NCI-H82 (cell line): Measurements from ENCODE around the gene GET3.

ENCODE experiments used
- DNase-seq: peaks from one replicate; lab custom pipeline; 2025; lab: John Stamatoyannopoulos, UW

GET3 gene

DNA sequence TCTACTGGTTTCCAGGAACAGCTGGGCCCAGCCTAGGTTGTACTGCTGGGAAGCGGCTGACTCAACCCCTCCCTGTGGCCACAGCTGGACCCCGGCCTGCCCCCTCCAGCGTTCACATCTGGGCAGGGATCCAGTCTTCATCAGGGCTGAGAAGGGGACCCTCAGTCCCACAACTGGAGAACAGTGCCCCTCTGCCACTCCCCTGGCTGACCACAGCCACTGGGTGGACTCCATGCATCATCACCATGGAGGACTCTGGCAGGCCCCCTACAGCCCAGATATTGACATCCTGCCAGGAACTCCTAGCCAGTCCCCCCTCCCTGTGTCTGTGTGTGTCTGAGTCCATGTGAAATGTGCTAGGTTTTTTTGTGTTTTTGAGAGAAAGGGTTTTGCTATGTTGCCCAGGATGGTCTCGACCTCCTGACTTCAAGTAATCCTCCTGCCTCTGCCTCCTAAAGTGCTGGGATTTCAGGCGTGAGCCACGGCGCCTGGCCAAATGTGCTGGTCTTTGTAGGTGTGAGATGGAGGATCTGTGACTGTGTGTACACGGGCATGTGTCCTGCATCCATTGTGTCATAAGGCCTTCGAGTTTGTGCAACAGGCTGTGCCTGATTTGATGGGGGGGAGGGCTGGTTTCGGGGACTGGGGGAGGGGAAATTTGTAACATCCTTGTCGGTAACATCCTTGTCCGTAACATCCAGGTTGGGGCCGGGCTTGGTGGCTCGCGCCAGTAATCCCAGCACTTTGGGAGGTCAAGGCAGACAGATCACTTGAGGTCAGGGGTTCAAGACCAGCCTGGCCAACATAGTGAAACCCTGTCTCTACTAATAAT lies 42.1 kb downstream of the GET3 start:
- DNase-seq: peak; percentile 63

DNA sequence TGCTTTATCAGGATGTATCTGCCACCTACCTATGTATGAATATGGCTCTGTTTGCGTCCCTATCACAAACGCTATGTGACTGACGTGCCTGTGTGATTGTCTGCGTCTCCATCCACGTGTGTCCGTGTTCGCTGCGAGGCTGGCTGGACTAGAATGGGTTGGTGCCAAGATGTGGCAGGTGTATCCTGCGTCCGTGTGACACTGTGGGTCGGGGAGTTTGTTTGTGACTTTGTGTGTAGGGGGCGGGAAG lies 44.8 kb downstream of the GET3 start:
- DNase-seq: no peak

DNA sequence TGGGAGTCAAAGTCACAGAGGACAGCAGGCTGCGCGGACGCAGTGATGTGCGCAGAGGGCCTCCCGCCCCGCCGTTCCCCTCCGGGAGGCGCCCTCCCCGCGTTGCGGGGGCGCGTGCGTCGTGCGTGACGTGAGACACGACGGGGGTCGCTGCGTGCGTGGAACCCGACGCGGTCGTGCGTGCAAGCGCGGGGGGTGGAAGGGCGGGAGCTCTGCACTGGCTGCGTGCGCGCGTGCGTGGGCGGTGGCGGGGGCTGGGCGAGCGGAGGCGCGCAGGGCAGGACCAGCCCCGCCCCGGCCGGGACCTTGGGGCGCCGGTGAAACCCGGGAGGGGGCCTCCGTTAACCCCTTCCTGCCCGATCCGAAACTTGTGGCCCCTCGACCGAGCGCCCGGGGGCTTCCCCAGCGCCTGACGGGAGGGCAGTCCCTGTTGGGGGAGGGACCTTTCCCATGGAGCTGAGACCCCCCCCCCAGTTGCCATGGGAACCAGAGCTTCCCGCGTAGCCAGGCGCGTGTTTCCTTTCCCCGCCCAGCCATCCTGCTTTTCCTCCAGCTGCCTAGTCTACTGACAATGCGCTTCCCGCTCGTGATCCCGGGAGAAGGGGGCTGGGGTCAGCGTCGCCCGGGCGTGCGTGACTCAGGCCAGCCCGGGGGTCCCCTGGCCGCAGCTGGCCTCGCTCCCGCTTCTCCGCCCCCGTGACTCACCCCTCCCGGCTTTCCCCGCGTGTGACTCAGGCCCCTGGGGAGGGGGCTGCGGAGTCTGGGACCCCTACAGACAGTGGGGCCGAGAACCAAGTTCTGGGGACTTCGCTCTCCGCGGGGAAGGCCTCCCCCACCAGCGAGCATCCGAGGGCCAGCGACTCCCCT lies 45.4 kb downstream of the GET3 start:
- DNase-seq: peak; percentile 96

DNA sequence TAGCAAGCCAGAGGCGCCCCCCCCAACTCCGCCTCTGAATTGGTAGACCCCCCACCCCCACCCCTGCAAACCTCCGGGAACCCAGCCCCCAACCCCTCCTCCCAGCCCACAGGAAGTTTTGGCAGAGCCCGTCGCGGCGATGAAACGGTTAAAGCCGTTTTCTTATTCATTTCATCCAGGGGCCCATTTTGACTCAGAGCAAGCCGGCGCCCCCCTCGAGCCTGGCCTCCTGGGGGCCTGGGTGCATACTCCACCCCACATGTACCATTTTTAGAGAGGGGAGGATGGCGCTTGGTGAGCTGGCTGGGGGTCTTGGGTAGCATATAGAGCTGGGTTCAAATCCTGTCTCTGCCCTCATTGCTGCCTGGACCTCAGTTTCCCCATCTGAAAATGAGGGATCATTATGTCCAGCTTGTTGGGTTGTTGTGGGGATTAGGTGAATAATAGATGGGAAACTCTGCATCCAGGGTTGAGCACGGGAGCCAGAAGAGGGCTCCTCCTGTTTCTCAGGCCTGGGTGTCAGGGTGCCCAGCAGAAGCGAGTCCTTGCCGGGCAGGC lies 46.1 kb downstream of the GET3 start:
- no peak for DNase-seq

DNA sequence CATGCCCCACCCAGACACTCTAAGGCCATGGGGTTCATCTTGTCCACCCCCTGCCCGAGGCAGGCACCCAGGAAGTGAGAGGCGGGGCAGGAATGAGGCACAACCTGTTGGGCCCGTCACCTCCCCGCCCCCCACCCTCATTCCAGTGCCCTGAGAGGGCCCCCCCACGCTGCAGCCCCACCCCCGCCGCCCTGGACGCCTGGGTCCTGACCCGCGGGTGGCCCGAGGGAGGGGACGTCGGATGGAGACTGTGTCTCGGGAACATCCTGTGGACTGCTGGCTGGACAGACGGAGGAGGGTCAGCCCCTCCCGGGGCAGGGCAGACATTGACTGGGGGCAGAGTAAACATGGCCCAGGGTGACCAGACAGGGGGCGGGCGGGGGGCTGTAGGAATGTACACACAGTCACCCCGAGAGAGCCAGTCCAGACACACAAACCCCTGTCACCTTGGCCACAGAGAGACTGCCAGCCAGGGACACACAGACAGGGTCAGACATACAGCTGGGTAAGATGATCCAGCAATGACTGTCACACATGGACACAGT lies 46.6 kb downstream of the GET3 start:
- no peak for DNase-seq

DNA sequence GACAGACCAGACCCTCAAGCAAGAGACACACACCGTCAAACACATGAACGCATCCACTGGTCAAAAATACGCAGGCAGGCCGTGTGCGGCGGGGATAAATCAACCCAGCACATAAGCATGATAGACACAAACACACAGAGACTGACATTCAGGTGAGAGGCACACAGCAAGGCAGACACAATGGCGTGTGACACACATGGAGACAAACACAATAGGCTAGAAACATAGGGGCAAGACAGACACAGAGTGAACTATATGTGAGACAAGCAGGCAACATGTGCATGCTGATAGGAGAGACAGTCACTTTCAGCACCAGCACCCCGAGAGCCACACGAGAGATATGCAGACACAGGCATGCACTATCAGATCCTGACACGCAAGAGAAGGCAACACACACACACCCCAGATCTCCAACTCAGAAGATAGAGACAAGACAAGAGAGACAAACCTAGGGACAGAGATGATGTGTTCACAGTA lies 47.1 kb downstream of the GET3 start:
- DNase-seq: no peak

DNA sequence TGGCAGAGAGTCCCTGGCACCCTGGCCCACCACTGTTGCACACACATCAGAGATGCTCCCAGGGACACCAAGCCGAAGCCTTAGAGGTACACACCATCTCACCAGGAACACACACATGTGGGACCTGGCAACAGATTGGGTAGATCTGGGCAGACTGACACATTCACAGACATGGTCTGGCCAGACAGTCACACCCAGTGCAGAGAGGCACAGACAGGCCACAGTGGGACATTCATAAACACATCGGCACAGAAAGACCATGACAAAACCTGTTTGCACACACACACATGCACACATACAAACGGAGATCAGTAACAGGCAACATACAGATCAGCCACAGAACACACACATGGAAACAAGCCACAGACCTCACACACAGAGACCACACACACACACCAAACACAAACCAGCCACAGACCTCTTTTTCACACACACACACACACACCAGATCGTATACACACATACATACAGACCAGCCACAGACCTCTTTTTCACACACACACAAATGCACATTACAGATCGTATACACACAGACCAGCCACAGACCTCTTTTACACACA lies 47.7 kb downstream of the GET3 start:
- DNase-seq: no peak

DNA sequence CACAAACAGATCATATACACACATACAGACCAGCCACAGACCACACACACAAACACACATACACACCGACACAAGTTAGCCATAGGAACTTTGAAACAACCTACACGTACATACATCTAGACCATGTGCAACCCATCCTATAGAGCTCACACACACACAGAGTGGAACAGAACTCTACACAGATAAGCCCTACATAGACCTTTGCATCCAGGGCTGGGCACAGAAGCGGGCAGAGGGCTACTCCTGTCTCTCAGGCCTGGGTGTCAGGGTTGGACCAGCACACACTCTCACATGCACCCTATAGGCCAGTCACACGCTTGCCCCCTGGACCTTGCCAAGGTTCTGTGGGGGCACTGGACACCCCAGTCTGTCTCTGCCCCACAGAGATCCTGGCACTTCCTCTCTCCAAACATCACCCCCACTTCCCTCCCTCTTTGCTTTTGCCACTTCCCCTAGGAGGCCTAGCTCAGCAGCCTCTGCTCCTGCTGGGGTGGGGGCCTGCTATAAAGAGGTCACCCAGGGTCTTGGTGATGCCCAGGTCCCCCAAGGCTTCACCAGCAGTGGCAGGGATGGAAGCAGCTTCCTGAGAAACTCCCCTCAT lies 48.2 kb downstream of the GET3 start:
- DNase-seq: no peak

DNA sequence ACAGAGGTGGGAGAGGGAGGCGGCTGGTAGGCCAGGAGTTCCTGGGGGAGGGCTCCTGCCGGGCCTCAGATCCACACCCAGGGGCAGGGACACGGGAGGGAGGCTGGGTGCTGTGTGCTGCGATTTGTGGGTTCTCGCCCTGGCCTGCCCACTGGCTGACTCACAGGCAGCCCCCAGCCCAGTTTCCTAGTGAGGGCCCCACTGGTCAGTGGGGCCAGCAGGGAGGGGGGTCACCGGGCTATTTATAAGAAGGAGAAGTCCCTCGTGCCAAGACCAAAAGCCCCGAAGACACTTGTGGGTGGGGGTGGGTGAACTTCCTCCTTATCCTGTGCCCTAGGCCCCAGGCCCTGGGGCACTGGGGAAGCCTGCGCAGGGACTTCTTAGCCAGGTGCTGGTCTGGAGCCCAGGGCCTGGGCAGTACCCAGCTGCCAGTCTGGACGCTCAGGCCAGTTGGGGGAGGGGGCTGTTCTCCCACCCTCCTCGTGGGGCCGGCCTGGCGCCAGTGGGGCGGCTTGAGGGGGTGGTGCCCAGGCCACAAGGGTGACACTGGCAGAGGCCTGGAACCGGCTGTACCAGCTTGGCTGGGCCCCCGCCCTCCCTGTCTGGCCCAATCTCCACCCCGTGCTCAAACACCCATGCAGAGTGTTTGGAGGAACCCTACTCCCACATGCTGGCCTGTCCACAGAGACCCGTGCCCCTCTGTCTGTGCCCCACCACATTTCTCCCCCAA lies 49.0 kb downstream of the GET3 start:
- no peak for DNase-seq

DNA sequence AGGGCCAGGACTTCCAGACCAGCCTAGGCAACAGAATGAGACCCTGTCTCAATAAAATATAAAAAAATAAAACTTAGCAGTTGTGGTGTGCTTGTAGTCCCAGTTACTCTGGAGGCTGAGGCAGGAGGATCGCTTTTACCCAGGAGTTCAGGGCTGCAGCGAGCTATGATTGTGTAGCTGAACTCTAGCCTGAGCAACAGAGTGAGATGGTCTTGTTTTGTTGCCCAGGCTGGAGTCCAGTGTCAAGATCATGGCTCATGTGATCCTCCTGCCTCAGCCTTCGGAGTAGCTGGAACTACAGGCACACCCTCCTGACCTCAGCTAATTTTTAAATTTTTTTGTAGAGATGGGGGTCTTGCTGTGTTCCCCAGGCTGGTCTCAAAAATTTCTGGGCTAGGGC lies 49.7 kb downstream of the GET3 start:
- DNase-seq: no peak

DNA sequence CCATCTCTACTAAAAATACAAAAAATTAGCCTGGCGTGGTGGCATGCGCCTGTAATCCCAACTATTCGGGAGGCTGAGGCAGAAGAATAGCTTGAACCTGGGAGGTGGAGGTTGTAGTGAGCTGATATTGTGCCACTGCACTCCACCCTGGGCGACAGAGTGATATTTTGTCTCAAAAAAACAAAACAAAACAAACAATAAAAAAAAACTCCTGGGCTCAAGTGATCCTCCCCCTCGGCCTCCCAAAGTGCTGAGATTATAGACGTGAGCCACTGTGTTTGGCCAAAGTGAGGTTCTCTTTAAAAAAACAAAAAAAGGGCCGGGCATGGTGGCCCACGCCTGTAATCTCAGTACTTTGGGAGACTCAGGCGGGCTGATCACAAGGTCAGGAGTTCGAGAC lies 50.2 kb downstream of the GET3 start:
- DNase-seq: no peak

DNA sequence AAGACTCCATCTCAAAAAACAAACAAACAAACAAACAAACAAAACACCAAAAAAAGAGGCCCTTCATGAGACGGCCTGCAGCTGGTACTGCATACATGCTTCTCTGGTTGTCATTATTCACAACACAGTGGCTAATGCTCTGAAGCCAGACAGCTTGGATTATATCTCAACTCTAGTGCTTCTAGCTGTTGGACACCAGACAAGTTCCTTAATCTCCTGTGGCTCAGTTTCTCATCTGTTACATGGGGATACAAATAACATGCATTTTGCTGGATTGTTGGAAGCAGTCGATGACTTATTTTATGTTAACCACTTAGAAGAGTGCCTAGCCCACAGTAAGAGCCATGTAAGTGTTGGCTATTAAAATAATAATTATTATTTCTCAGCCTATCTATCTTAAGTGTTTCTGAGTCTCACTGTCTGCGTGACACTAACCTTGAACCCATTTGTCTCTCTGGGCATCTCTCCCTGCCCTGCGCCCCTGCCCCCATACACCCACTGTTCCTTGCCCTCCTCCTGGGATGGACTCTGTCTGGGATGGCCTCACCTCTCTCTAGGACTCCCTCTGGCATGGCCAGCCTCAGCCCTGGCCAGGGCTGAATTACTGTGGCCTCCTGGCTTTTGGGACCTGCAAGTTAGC lies 50.9 kb downstream of the GET3 start:
- peak; percentile 89 for DNase-seq

DNA sequence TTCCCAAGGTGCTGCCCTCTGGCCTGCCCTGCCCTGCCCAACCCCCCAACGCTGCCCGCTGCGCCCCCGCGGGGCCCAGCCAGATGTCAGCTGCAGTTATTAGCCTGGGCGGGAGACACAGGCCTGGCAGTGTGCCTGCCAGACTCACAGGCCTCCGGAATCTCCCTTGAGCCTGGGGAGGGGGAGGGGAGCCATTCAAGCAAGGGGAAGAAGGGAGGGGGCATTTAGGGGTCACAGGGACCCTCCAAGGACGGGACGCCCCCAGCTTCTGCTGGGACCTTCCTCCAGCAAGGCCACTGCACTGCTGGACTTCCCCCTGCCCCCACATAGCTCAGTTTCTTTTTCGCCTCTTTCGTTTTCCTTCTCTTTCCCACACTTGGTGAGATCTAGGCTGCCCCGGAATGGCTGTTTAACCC lies 51.4 kb downstream of the GET3 start:
- peak; percentile 95 for DNase-seq

DNA sequence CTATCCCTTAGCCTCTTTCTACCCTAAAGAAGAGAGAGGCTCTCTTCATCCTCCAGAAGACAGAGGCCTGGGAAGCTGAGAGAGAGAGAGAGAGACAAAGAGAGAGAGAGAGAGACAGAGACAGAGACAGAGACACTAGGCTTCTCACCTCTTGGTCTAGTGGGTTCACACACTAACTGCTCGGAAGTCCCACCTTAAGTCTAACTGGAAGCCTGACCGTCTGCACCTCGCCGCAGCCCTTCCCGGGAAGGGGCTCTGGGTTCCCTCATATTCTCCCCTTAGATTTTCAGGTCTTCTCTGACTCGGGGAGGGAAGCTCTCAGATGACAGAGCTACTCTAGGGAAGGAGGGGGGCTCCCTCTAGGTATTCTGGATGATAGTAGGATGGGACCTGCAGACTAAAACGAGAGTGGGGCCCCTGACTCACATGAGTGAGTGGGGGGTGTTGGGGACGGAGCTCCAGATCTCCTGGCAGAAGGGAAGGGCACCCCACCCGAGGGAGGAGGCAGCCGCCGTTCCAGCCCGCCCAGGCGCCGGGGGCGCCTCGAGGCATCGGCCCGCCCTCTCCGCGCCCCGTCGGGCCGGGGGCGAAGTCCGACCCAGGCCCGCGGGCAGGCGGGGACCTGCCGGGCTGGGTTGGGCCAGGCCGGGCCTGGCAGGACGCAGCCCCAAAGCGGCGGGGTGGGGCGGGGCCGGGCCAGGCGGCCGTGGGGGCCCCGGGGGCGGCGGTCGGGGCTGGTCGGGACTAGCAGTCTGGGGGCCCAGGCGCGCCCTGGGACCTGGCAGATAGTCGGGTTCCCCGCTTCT lies 52.0 kb downstream of the GET3 start:
- peak; percentile 76 for DNase-seq

DNA sequence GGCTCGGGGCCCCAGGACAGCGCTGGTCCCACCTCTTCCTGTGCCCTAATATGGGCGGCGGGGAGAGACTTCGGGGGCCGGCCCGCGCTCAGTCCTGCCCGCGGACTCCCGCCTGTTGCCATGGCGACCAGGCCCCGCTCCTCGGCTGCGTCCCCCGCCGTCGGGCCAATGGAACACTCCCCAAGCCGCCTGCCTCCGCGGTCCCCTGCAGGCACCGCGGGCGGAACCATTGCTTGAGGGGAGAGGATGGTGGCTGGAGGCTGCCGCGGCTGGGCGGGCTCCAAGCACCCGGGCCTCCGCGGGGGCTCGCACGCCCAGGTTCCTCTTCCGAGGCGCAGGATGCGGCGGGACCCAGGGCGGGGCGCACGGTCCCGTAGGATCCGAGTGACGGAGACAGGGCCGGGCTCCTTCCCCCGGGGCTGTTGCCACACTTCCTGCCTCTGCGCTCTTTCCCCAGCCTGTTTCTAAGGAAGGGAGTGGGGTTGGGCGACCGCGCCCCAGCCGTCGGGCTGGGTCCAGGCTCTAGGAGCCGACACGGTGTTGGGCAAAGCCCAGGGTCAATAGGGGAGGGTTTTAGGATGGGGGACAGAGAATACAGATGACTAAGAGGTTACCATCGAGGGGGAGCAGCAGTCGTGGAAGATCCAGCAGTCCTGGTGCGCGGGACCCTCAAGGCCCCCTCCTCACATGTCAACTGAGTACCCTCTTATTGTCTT lies 52.8 kb downstream of the GET3 start:
- DNase-seq: peak; percentile 98

DNA sequence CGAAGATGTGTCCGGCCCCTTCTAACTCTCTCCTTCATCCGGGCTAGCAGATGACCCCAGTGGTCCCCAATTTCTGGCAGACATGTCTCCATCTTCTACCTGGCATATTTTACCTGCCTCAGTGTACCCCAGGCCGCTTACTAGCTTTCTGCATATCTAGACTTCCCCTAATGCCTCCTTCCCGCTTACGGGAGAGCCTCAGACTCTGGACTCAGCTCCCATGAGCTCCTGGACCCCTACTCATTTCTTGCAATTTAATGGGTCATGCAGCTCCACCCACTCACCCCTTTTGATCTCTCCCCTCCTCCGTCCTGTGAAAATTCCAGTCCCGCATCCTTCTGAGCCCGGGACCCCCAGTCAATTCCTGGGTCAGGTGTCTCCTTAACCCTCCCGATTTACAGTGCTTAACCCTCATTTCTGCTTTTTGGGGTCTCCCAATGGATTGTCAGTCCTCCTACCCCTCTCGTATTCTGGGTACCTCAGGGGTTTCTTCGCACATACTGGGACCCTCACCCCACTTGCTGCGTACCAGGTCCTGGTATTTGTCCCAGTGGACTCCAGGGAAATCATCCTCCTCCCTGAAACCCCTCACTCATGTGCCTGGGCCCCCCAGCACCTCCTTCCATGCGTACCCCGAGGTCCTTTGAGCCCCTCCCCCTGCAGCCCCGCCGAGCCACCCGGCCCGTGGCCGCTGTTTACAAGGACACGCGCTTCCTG lies 53.5 kb downstream of the GET3 start:
- no peak for DNase-seq

DNA sequence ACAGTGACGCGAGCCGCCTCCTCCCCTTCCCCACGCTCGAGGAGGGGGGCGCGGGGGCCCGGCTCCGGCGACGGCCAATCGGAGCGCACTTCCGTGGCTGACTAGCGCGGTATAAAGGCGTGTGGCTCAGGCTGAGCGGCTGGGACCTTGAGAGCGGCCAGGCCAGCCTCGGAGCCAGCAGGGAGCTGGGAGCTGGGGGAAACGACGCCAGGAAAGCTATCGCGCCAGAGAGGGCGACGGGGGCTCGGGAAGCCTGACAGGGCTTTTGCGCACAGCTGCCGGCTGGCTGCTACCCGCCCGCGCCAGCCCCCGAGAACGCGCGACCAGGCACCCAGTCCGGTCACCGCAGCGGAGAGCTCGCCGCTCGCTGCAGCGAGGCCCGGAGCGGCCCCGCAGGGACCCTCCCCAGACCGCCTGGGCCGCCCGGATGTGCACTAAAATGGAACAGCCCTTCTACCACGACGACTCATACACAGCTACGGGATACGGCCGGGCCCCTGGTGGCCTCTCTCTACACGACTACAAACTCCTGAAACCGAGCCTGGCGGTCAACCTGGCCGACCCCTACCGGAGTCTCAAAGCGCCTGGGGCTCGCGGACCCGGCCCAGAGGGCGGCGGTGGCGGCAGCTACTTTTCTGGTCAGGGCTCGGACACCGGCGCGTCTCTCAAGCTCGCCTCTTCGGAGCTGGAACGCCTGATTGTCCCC lies 54.2 kb downstream of the GET3 start, which contains the start of gene JUNB:
JUNB (plus strand) TSS at position 142 of the 706 bp plus-strand sequence; CDS start at position 428, 286 bp downstream.
- DNase-seq: peak; percentile 99
